ENCODE results near the gene TDP2.

Gene TDP2, protein sequence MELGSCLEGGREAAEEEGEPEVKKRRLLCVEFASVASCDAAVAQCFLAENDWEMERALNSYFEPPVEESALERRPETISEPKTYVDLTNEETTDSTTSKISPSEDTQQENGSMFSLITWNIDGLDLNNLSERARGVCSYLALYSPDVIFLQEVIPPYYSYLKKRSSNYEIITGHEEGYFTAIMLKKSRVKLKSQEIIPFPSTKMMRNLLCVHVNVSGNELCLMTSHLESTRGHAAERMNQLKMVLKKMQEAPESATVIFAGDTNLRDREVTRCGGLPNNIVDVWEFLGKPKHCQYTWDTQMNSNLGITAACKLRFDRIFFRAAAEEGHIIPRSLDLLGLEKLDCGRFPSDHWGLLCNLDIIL

GRCh38 chr6:24666641-24667377 lies at the start of gene TDP2, which contains the start of gene ACOT13:
Gene TDP2, minus strand, starts transcription at chr6:24666899. Its CDS starts 37 bp downstream, at chr6:24666862.
Gene ACOT13, plus strand, starts transcription at chr6:24667077. Its CDS starts 187 bp downstream, at chr6:24667264.
- peak; percentile 98 for DNase-seq (ENCODE audit: low spot score)

DNA sequence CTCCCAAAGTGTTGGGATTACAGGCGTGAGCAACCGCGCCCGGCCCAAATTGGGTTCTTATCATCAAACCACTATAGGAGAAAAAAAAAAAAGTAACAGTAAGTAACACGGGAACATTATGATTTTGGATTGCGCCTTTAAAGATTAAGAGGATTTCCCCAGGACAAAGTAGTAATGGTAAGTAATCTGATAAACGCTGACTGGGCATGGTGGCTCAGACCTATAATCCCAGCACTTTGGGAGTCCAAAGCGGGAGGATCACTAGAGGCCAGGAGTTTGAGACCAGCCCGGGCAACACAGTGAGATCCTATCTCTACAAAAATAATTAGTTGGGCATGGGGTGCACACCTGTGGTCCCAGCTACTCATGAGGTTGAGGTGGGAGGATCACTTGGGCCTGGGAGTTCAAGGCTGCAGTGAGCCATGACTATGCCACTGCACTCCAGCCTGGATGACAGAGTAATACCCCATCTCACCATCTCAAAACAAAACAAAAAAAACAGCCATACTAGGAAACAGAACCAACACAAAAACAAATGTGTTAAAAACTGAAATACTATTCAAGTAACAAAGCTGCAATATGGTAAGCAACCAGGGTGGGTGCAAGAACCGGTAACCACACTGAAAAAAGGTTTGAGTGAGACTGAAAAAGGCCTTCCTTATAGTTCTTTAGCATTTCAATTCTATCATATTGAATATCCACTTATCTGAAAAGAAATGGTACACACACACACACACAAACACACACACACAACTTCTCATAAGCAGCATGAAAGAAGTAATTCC lies 44.0 kb upstream of the TDP2 start:
- DNase-seq (ENCODE audit: low spot score) = no peak

- no peak for DNase-seq (ENCODE audit: low spot score)
These were observed 42.5 kb upstream of the TDP2 start for GRCh38 chr6:24709014-24709711.

DNA sequence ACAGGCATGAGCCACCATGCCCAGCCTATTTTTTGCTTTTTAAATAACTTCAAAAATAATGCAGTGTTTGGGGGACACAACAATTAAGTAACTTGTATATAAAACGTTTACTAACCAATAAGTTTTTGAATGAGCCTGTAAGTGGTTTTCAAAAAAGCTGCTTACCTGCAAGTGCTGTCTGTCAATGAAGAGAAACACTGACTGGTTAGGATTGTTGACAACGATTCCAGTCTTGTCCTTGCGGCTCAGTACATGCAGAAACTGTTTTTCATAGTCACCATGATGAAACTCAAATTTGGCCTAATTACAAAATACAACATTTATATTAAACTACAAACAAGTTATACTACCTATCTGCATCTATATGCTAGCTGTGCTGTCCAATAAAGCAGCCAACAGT lies 41.9 kb upstream of the TDP2 start:
- DNase-seq (ENCODE audit: low spot score) = no peak

DNA sequence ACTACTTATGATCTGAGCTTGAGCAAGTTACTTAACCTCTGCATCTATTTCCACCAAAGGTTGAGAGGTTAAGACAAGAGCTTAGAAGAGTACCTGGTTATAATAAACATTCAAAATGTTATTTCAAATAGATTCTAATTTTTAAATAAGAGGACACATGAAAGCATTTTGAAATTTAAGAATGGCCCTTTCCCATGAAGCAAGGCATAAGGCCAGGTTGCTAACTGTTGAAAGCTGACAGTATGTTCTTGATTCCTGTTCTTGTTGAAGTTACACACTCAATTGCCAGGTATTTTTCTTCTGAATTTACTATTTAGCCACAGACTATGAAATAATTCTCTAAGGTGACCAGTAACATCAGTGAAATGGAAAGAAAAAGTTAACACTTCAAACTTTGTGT lies 37.8 kb upstream of the TDP2 start:
- no peak for DNase-seq (ENCODE audit: low spot score)

GRCh38 chr6:24702720-24703282 lies 36.1 kb upstream of the TDP2 start:
- DNase-seq (ENCODE audit: low spot score) = no peak

DNA sequence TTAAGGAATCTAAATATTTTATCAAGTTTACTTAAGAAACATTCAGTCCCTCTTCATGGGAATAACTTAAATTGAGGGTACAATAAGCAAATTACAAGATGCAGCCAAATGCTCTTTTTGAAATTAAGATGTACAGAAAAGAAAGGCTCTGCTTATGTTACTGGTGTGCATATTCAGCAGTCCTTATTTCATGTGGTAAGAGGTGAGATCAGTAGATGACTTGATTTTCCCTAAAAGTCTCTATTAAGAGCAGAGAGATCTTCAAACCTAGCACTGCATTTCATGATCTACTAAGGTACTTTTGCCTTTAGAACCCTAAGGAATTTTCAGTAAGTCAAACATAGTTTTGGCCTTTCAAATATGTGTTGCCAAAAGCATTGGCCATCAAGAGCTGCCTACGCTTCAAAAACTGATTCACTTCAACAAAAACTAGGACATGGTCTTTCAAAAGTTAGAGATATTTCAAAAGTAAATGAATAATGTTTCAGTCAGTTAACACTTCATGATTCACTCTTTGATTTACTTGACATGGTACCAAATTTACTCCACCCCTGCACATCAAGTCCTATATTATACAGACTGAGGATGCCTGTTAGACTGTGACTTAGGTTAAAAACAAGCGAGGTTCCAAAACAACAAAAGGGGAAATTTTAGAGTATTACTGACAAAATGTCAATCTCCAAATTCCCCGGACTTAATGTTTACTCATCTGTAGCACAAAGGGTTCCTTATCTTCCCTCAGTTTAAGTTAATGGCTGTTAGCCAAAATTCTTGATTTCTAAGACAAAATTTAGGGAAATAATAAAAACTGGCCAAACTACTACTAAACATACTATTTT lies 33.0 kb upstream of the TDP2 start:
- no peak for DNase-seq (ENCODE audit: low spot score)

- no peak for DNase-seq (ENCODE audit: low spot score)
These were observed 29.4 kb upstream of the TDP2 start for GRCh38 chr6:24696097-24696496.

DNA sequence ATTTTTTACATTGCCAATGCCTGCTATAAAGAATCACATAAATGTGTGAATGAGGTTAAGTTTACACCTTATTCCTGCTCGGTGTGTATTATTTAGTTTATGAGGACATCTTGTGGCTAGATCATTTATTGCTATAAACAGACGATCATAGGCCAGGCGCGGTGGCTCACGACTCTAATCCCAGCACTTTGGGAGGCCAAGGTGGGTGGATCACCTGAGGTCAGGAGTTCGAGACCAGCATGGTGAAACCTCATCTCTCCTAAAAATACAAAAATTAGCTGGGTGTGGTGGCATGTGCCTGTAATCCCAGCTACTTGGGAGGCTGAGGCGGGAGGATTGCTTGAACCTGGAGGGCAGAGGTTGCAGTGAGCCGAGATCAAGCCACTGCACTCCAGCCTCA lies 28.9 kb upstream of the TDP2 start:
- peak; percentile 13 for DNase-seq (ENCODE audit: low spot score)

DNA sequence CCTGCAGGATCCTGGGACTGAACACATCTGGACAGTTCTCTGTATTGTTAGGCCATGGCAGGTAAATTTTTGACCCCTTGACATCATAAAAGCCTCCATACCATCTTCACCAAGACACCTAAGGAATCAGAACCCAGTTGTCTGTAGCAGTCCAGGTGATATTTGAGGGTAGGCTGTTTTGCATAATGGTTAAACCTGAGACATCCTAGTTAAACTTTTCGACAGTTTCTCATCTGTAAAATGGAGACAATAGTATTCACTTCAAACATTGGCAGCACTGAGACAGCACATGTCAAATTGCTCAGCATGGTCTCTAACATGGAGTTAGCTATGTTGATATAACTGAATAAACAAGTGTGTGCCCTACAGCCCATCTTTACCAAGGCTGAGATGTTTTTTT lies 27.5 kb upstream of the TDP2 start:
- DNase-seq (ENCODE audit: low spot score) = no peak

DNA sequence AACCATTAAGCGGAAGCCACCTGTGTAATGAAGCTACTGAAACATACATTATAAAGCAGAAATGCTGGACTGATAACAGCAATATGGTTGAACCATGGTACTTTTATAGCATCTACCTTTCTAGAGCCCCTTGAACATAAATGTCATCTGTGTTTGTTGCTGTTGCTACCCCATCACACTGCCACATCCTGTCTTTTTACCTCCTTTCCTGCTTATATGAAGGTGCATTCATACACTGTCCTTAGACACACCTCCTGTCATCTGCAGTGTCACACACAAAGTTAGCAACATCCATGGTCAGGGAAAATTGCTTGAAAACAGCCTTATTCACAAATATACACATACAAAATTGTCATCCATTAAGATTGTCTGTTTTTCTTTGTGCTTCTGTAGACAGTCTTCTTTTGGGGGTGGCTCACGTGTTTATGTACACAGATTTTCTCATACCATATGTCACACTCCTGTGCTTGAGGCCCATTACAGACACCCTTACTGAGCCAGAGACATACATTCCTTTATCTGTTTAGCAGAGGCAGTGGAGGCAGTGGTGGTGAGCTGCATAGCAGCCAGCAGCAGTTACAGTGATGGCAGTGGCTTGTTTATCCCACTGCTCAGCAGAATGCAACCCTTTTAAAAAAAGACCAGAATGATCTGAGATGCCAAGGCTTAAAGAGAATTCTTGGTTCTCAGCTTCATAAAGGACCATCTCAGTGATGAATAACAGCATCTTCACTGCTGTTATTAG lies 26.3 kb upstream of the TDP2 start:
- no peak for DNase-seq (ENCODE audit: low spot score)

- no peak for DNase-seq (ENCODE audit: low spot score)
These were observed 25.7 kb upstream of the TDP2 start for GRCh38 chr6:24692415-24692814.

DNA sequence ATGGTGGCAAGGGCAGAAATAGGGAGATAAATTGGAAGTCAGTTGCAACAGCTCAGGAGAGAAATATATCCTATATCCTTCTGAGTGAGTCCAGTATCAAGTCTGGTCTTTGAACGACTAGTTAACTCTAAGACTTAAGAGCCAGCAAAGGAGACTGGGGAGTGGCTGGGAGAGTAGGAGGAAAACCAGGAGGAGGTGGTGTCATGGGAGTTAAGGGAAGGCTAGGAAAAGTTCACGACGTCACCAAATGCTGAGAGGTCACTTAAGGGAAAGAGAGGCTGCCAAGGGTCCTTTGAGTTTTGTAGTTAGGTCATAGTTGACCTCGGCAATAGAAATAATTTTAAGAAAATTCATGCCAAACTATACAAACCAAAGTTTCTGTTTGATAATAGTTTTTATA lies 25.3 kb upstream of the TDP2 start:
- no peak for DNase-seq (ENCODE audit: low spot score)

- no peak for DNase-seq (ENCODE audit: low spot score)
These were observed 24.9 kb upstream of the TDP2 start for GRCh38 chr6:24691550-24691949.

GRCh38 chr6:24690593-24690992 lies 23.9 kb upstream of the TDP2 start:
- DNase-seq (ENCODE audit: low spot score) = no peak

GRCh38 chr6:24689964-24690363 lies 23.3 kb upstream of the TDP2 start:
- DNase-seq (ENCODE audit: low spot score) = no peak

DNA sequence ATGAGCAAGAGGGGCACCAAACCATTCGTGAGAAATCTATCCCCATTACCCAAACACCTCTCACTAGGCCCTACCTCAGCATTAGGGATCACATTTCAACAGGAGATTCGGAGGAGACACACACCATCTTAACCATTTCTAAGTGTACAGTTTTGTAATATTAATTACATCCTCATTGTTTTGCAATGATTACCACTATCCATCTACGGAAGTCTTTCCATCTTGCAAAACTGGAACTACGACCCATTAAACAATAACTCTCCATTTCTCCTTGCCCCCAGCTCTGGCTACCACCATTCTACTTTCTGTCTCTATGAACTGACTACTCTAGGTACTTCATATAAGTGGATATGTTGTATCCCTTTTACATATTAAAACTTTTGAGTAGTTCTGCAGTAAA lies 20.2 kb upstream of the TDP2 start:
- no peak for DNase-seq (ENCODE audit: low spot score)

DNA sequence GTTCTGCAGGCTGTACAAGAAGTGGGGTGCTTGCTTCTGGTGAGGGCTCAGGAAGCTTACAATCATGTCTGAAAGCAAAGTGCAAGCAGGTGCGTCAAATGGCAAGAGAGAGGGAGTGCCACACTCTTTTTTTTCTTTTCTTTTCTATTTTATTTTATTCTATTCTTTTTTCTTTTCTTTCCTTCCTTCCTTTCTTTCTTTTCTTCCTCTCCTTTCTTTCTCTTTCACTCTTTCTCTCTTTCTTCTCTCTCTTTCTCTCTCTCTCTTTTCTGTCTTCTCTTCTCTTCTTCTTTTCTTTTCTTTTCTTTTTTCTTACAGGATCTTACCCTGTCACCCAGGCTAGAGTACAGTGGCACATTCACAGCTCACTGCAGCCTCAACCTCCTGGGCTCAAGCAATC lies 19.7 kb upstream of the TDP2 start:
- no peak for DNase-seq (ENCODE audit: low spot score)

GRCh38 chr6:24683297-24684296 lies 16.9 kb upstream of the TDP2 start:
- DNase-seq (ENCODE audit: low spot score) = no peak

Data from AG08396 (cell line).